ENCODE measurements around the gene CCNY.
"Not testable (repeated sequence)": the region's sequence is repeated elsewhere in the genome, so short reads cannot be mapped to it uniquely, and the experiment has no call there.

The CCNY gene

GRCh38 chr10:35399414-35400009 lies 63.2 kb downstream of the CCNY start:
- TF ChIP-seq CTCF (IDR thresholded peaks at IDR 0.05) (no peak), ZFX (IDR thresholded peaks at IDR 0.05; ENCODE audit: borderline replicate concordance) (no peak)

GRCh38 chr10:35400595-35401268 lies 64.4 kb downstream of the CCNY start:
- TF ChIP-seq ZFX (IDR thresholded peaks at IDR 0.05; ENCODE audit: borderline replicate concordance) (no peak), CTCF (IDR thresholded peaks at IDR 0.05) (no peak)

More at GRCh38 chr10:35399414-35400009, 63.2 kb downstream of the CCNY start:
- no peak overlapping the region for H3K27ac ChIP-seq

GRCh38 chr10:35403491-35403890 lies 67.2 kb downstream of the CCNY start:
- H3K27ac ChIP-seq = not testable (repeated sequence)

More at GRCh38 chr10:35400595-35401268, 64.4 kb downstream of the CCNY start:
- no peak overlapping the region for H3K27ac ChIP-seq

GRCh38 chr10:35404077-35404476 lies 67.8 kb downstream of the CCNY start:
- not testable (repeated sequence) for H3K27ac ChIP-seq

GRCh38 chr10:35406003-35406630 lies 69.8 kb downstream of the CCNY start:
- not testable (repeated sequence) for H3K27ac ChIP-seq

GRCh38 chr10:35407696-35408095 lies 71.4 kb downstream of the CCNY start:
- not testable (repeated sequence) for H3K27ac ChIP-seq

GRCh38 chr10:35409094-35409582 lies 72.8 kb downstream of the CCNY start:
- H3K27ac ChIP-seq = no peak overlapping the region
- TF ChIP-seq ZFX (IDR thresholded peaks at IDR 0.05; ENCODE audit: borderline replicate concordance) (no peak), CTCF (IDR thresholded peaks at IDR 0.05) (no peak)

- no peak for TF ChIP-seq ZFX (IDR thresholded peaks at IDR 0.05; ENCODE audit: borderline replicate concordance)
- no peak for TF ChIP-seq CTCF (IDR thresholded peaks at IDR 0.05)
- H3K27ac ChIP-seq = no peak overlapping the region
Measured at GRCh38 chr10:35409808-35410207, 73.5 kb downstream of the CCNY start.

GRCh38 chr10:35412003-35412723 lies 75.9 kb downstream of the CCNY start:
- H3K27ac ChIP-seq = no peak overlapping the region
- no peak for TF ChIP-seq ZFX (IDR thresholded peaks at IDR 0.05; ENCODE audit: borderline replicate concordance)
- TF ChIP-seq CTCF (IDR thresholded peaks at IDR 0.05) = no peak
